ENCODE results near the gene CRB1.
"Not testable (repeated sequence)": the region's sequence is repeated elsewhere in the genome, so short reads cannot be mapped to it uniquely, and the experiment has no call there.

The CRB1 gene

DNA sequence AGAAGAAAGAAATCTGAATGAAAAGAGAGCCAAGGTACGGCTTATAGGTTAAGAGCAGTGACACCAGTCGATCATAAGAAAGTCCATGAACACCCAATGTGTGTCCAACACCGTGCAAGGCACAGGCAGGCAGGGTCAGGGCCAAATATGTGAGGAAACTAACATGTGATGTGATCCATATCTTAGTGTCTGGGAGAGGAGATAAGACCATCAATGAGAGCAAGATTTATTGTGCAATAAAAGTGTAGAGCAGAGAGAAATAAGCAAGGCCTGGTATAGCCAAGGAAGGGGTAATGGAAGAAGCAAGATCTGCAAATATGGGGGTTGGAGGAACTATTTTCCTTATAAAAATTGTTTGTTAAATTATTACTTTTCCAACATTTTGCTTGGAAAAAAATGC lies 198.8 kb downstream of the CRB1 start:
- no peak for DNase-seq

GRCh38 chr1:197467881-197468280 lies 199.8 kb downstream of the CRB1 start:
- no peak for DNase-seq

- DNase-seq, result no peak
Measured at GRCh38 chr1:197468543-197469175, 200.6 kb downstream of the CRB1 start.

DNA sequence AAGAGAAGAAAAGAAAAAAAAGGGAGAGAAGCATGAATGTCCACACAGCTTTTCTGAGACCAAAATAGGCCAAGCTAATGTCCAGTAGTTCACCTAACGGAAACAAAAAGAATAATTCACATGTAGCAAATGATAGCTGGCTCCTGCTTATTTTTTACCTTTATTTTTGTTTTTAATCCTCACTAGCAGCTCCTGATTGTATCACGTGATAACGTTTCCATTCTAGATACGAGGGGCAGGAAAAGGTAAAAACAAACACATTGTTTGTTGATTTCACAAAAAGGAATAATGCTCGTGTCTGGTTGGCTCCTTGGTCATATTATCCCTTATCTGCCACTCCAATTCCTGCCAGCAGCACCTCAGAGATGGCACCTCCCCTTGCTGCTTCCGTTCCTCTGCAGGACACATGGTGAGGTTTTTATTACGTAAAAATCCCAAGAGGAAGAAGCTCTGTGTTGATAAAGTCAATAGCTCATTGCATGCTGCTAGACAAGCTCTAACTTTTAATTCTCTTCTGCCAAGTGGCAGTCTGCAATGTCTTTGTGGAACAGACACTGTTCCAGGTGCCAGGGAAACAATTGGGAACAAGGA lies 201.7 kb downstream of the CRB1 start:
- DNase-seq, result no peak

GRCh38 chr1:197470330-197470729 lies 202.3 kb downstream of the CRB1 start:
- DNase-seq, result no peak

GRCh38 chr1:197471248-197471985 lies 203.4 kb downstream of the CRB1 start:
- no peak for DNase-seq

GRCh38 chr1:197472141-197472540 lies 204.1 kb downstream of the CRB1 start:
- no peak for DNase-seq

DNA sequence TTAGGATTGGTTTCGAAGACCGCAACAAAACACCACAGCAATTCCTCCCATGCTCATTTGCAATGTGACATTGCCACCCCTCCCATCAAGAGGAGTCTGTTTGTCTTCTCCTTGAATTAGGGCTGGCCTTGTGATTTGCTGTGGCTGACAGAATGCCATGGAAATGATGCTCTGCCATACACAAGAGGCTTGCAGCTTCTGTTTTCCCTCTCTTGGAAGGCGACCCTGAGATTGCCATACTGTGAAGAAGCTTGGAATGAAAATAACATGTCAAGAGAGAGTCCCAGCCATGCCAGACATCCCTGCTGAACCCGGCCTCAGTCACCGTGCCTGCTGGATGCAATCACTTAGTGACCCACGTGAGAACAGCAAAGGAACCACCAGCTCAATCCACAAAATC lies 212.4 kb downstream of the CRB1 start:
- DNase-seq, result no peak

- DNase-seq, result peak; percentile 19
Measured at GRCh38 chr1:197481101-197481500, 213.0 kb downstream of the CRB1 start.

- no peak for DNase-seq
Measured at GRCh38 chr1:197485790-197486189, 217.7 kb downstream of the CRB1 start.

GRCh38 chr1:197486946-197487345 lies 218.9 kb downstream of the CRB1 start:
- DNase-seq, result no peak

DNA sequence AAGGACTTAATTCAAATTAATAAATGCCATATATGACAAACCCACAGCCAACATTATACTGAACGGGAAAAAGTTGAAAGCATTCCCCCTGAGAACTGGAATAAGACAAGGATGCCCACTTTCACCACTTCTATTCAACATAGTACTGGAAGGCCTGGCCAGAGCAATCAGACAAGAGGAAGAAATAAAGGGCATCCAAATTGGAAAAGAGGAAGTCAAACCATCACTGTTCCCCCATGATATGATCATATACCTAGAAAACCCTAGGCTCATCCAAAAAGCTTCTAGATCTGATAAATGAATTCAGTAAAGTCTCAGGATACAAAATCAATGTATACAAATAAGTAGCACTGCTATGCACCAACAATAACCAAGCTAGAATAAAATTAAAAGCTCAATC lies 223.5 kb downstream of the CRB1 start:
- not testable (repeated sequence) for DNase-seq

- DNase-seq, result no peak
Measured at GRCh38 chr1:197496722-197497121, 228.7 kb downstream of the CRB1 start.

- DNase-seq, result no peak
Measured at GRCh38 chr1:197510691-197511378, 242.8 kb downstream of the CRB1 start.

DNA sequence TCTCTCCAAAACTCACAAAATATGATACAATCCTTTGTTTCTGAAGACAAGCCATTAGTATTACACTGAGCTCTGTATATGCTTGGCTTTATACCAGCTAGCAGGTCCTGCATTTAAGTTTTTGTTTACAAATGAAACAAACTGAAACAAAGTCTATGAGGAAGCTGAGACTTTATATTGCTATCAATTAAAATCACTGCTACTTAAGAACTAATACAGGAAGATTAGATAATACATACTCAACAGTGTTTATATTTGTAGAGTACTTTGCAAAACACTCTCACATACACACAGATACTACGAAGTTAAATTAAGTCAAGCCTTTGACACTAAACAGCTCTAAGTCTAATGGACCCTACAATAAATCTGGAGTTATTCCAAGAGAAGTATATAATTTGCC lies 247.4 kb downstream of the CRB1 start:
- no peak for DNase-seq

DNA sequence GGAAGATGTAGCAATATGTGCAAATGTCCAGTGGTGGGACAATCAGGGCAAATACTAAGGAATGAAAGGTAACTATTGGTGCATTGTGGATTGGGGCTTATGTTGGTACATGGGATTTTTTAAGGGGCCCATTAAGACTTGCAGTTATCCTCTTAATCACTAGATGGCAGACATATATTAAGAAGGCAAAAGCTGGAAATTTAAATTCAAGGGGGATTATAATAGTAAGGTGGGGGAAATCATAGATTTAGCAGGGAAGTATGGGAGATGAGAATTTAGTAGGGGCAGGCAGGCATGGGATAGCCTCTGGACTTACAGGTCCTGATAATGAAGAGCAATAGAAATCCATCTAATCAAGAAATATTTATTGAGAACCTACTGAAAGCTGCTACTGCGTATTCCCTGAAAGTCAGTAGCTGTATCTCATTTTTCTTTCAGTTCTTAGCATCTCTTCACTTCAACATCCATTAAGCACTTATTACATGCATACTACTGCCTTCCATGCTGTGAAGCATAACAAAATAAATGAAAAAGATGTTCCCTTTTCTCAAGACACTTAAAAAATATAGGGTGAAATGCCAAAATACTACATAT lies 251.8 kb downstream of the CRB1 start:
- DNase-seq, result peak; percentile 27

DNA sequence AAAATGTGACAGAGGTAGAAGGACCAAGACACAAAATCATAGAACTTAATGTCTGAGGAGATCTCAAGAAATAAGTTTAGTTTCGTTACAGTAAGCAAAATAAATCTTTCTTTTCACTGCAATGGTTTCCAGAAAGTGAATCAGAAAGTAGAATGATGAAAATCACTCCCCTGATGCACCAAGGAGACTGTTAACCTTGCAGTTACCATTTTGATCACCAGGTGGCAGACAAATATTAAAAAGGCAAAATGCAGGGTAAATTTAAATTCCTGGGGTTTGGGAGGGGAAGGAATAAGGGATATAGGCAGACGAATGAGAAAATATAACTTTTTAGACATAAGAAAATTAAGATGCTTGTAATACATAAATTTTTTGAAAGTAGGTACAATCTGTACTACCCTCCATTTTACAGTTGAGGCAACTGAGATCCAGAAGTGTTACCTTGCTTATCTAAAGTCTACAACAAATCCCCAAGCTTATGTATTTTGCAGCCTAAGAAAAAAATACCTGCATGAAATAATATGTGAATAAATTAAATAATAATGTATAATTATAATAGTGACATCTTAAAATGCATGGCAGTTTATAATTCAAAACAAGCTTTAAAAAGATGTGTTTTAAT lies 253.2 kb downstream of the CRB1 start:
- DNase-seq, result peak; percentile 42

DNA sequence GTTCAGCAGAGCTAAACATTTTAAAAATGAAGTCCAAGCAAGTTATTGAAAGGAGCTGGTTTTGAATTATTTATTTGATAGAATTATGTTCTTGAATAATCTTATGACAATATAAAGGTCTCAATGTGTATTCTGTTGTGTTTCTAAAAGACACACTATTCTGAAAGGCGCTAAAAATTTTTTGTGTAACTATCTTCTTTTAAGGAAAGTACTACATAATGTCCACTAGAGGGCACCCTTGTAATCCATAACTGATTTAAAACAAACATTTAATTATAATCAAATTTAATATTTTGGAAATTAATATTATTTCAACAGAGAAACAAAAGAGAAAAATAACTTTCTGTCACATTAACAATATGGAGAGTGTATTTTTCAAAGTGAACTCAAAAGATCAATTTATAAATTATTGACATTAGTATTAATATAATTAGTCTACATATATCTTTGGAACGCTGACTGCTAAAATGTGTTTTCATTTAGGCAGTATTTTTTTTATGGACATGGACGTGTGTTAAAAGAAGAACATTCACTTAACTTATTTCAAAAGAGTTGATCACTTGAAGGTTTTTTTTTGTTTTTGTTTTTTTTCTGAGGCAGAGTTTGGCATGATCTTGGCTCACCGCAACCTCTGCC lies 258.8 kb downstream of the CRB1 start:
- peak; percentile 38 for DNase-seq

All from CD4-positive, alpha-beta T cell treated with Interleukin-4 for 4 hours (primary cell).